Activated CD4-positive, CD25-positive, alpha-beta regulatory T cell (primary cell): ENCODE measurements around the gene SPRR2F.

Experiments
- DNase-seq, 4 experiments: peaks; one replicate each; lab custom pipeline; 2025; lab: John Stamatoyannopoulos, UW

Gene SPRR2F

DNA sequence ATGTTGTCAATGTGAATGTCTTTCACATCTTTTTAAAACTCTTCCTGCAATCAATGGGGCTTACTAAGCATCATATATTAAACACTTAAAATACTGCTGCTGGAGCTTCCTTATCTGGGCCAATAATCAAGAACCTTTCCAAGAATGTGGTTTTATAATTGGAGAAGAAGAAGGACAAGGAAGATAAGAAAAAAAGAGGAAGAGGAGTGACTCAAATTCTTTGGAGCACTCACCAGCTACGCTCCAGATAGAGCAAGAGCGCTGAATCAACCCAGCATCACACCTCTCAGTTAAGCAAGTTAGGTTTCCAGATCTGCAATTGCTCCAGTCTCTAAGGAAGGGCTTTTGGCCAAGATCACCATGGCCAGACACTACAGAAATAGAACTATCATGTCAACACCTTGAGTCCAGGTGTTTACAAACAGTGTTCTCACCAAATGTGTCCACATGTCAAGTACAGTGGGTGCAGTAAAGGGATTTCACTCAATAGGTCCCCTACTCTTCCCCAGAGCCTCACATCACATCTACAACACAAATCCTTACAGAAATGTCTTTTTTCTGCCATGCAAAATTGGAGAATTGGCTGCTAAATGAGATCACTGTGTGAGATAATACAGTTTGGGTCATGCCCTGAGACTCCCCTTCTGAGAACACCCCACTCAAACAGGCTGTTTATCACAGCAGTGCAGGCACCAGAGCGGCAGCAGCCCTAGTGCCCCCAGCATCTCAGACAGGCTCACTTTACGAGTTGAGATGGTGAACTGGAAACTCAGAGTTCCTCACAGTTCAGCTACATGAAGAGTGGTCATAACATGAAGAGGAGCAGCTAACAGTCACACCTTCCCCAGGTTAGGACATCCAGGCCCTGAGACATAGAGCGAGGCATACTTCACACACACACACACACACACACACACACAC is 40.2 kb downstream of the SPRR2F start:
- DNase-seq: no peak

DNA sequence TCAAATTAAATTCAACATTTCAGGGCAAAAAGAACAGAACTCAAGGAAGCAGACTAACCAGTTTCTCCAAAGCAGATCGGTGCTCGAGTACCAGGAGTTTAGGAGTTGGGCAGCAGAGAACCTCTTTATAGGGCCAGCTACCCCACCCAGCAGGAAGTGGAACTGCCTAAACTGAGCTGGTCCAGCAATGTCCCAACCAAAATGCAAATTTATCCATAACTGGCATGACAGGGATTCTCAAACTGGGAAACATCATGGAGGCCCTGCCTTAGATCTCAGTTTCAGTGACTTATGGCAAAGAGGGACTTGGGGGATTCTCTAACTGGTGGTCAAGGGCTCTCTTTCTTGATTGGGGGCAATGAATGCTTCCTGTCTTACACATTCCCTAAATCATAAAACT is 41.8 kb downstream of the SPRR2F start, which contains the start of gene SPRR2B:
TSS of gene SPRR2B (minus strand) at position 101 of the 400 bp plus-strand sequence. CDS start 772 bp downstream, outside the sequence.
- no peak for DNase-seq

DNA sequence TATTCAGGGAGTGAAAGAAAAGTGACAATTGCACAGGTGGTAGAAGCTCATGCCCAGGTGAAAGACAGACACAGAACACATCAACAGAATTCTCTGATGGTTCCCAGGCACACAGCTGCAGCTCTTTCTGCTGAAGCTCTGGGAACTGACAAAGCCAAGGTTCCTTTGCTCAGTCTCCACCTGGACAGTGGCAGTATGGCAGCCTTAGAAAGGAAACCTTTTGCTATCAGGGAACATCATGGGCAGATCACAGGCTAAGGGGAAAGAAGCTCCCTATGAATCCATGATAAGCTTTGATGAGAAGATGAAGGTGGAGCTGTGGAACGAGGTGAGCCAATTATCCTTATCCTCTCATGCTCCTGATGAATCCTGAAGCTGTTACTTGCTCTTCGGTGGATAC is 43.1 kb downstream of the SPRR2F start:
- DNase-seq: no peak
